ENCODE measurements around the gene TAS1R2. TPM values are rescaled to one million over a fixed set of nuclear protein-coding genes. Genes with fewer than 3 reads are reported as not detected.

Gene TAS1R2
- total and polyA plus RNA-seq, 2 of the 13 experiments (the other 11 are each of a cell fraction or from before 2014, with no cell fraction given) = not detected

DNA sequence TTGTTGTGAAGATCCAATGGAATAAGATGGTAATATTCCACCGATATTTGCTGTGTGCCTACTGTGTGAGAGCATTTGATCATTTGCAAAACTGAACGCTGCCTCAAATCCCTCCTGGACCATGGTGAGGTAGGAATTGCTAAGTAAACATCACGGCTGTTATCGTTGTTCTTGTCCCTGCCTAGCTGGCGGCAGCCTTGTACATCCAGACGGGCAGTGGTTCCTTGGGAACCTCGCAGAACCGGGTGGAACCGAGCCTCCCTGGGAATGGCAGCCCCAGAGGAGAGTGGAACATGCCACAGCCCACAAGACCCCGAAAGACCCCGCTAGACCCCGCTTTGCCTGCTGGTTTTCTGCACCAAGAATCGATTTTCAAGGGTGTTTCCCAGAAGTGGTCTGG is 60.9 kb downstream of the TAS1R2 start:
- FAIRE-seq = no peak
- no peak for ATAC-seq
- in situ Hi-C loops (cut with HindIII; ENCODE audit: extremely low pct_ligation_motif_present, low pct_unique_long_range_greater_than_20kb) (no loop called here), intact Hi-C loops (cut with micrococcal nuclease; ENCODE audit: unreplicated experiment) (no loop called here)
- no peak for DNase-seq (ENCODE audit: low spot score)
- Histone ChIP-seq H3K4me2 (ENCODE audit: low read depth, low read length) (no peak overlapping the region), H3K27me3 (ENCODE audit: control insufficient read depth in 1 of 2, insufficient read depth in 2 of 2, low read length in 2 of 2) (peaks cover 0 to 36% of the 10 kb centered on the region in 2 experiments; a peak in 2 of 5 replicates), H3K27ac (ENCODE audit: extremely low read length, insufficient read depth, low read length) (no peak overlapping the region), H3K9me3 (ENCODE audit: low read length) (no peaks in the 10 kb centered on the region), H3K4me1 (ENCODE audit: insufficient read depth, low read length) (peaks cover 20% of the 10 kb centered on the region), H3K4me3 (replicated peaks in 1 of 3; ENCODE audit: insufficient read depth in 1 of 3, low read depth in 2 of 3, low read length in 3 of 3) (no peak overlapping the region), H4K20me1 (ENCODE audit: insufficient read depth, low read length) (no peaks in the 10 kb centered on the region), H3K79me2 (ENCODE audit: insufficient read depth, low read length) (no peaks in the 10 kb centered on the region), H3K36me3 (replicated peaks in 1 of 2; ENCODE audit: control insufficient read depth in 1 of 2, insufficient read depth in 2 of 2, low read length in 2 of 2) (no peaks in the 10 kb centered on the region), H3K9ac (ENCODE audit: insufficient read depth, low read depth, low read length) (no peak overlapping the region), H2AFZ (ENCODE audit: low read length) (no peak overlapping the region)
- BruUV-seq (replicated peaks) = no TSS peak
- WGBS (ENCODE audit: low lambda C conversion rate) = 9% methylated on average over 13 of the region's 13 CpGs
- no peak for TF ChIP-seq FOXA1 (IDR thresholded peaks at IDR 0.05)
- 0 out of 2 replicates have a peak, but pooled peaks have one; percentile 10 for TF ChIP-seq FOXA1 (CRISPR knock-in tag; IDR thresholded peaks at IDR 0.05)
- TF ChIP-seq, protein P1, sequence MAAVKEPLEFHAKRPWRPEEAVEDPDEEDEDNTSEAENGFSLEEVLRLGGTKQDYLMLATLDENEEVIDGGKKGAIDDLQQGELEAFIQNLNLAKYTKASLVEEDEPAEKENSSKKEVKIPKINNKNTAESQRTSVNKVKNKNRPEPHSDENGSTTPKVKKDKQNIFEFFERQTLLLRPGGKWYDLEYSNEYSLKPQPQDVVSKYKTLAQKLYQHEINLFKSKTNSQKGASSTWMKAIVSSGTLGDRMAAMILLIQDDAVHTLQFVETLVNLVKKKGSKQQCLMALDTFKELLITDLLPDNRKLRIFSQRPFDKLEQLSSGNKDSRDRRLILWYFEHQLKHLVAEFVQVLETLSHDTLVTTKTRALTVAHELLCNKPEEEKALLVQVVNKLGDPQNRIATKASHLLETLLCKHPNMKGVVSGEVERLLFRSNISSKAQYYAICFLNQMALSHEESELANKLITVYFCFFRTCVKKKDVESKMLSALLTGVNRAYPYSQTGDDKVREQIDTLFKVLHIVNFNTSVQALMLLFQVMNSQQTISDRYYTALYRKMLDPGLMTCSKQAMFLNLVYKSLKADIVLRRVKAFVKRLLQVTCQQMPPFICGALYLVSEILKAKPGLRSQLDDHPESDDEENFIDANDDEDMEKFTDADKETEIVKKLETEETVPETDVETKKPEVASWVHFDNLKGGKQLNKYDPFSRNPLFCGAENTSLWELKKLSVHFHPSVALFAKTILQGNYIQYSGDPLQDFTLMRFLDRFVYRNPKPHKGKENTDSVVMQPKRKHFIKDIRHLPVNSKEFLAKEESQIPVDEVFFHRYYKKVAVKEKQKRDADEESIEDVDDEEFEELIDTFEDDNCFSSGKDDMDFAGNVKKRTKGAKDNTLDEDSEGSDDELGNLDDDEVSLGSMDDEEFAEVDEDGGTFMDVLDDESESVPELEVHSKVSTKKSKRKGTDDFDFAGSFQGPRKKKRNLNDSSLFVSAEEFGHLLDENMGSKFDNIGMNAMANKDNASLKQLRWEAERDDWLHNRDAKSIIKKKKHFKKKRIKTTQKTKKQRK (IDR thresholded peaks at IDR 0.05; ENCODE audit: low read length) = no peak
- POLR2A ChIA-PET = no interaction called here
- CTCF ChIA-PET (ENCODE audit: low intra/inter-chr PET ratio, low total read pairs) = no interaction called here

DNA sequence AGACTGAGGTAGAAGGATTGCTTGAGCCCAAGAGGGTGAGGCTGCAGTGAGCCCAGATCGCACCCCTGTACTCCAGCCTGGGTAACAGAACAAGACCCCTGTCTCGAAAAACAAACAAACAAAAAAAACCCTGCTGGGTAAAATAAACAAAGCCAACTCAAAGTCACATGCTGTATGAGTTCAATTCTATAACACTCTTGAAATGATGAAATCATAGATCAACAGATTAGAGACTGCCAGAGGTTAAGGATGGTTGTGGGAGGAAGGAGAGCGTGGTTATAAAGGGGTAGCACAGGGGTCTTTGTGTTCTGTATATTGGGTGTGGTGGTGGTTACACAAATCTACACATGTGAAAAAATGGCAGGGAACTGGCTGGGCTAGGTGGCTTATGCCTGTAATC is 62.5 kb downstream of the TAS1R2 start:
- Histone ChIP-seq H3K9ac (ENCODE audit: insufficient read depth, low read depth, low read length) (no peak overlapping the region), H3K4me2 (ENCODE audit: low read depth, low read length) (no peak overlapping the region), H3K9me3 (ENCODE audit: low read length) (no peaks in the 10 kb centered on the region), H3K27me3 (ENCODE audit: control insufficient read depth in 1 of 2, insufficient read depth in 2 of 2, low read length in 2 of 2) (peaks cover 2 to 41% of the 10 kb centered on the region in 2 experiments; a peak in 3 of 5 replicates), H3K36me3 (replicated peaks in 1 of 2; ENCODE audit: control insufficient read depth in 1 of 2, insufficient read depth in 2 of 2, low read length in 2 of 2) (no peaks in the 10 kb centered on the region), H4K20me1 (ENCODE audit: insufficient read depth, low read length) (no peaks in the 10 kb centered on the region; the same call in 1 of the 2 replicates), H3K27ac (ENCODE audit: extremely low read length, insufficient read depth, low read length) (no peak overlapping the region), H3K79me2 (ENCODE audit: insufficient read depth, low read length) (no peaks in the 10 kb centered on the region), H2AFZ (ENCODE audit: low read length) (no peak overlapping the region), H3K4me1 (ENCODE audit: insufficient read depth, low read length) (peaks cover 20% of the 10 kb centered on the region), H3K4me3 (replicated peaks in 1 of 3; ENCODE audit: insufficient read depth in 1 of 3, low read depth in 2 of 3, low read length in 3 of 3) (no peak overlapping the region)
- BruUV-seq (replicated peaks) = no TSS peak
- ATAC-seq = no peak
- 3% methylated on average over 3 of the region's 3 CpGs for WGBS (ENCODE audit: low lambda C conversion rate)
- in situ Hi-C loops (cut with HindIII; ENCODE audit: extremely low pct_ligation_motif_present, low pct_unique_long_range_greater_than_20kb) = no loop called here
- ChIA-PET POLR2A (no interaction called here), CTCF (ENCODE audit: low intra/inter-chr PET ratio, low total read pairs) (no interaction called here)
- intact Hi-C loops (cut with micrococcal nuclease; ENCODE audit: unreplicated experiment) = no loop called here
- DNase-seq (ENCODE audit: low spot score) = no peak
- no peak for FAIRE-seq
- TF ChIP-seq YEATS2 (CRISPR knock-in tag; IDR thresholded peaks at IDR 0.05; ENCODE audit: borderline replicate concordance) = no peak
- no peak for TF ChIP-seq SIN3A (IDR thresholded peaks at IDR 0.05; ENCODE audit: borderline replicate concordance, low read depth, low read length)
- no peak for TF ChIP-seq ZNF354B (CRISPR knock-in tag; IDR thresholded peaks at IDR 0.05)
- no peak for TF ChIP-seq CENPX (CRISPR knock-in tag; IDR thresholded peaks at IDR 0.05)
- TF ChIP-seq, protein P2, sequence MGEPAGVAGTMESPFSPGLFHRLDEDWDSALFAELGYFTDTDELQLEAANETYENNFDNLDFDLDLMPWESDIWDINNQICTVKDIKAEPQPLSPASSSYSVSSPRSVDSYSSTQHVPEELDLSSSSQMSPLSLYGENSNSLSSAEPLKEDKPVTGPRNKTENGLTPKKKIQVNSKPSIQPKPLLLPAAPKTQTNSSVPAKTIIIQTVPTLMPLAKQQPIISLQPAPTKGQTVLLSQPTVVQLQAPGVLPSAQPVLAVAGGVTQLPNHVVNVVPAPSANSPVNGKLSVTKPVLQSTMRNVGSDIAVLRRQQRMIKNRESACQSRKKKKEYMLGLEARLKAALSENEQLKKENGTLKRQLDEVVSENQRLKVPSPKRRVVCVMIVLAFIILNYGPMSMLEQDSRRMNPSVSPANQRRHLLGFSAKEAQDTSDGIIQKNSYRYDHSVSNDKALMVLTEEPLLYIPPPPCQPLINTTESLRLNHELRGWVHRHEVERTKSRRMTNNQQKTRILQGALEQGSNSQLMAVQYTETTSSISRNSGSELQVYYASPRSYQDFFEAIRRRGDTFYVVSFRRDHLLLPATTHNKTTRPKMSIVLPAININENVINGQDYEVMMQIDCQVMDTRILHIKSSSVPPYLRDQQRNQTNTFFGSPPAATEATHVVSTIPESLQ (CRISPR knock-in tag; conservative IDR thresholded peaks at IDR 0.05) = no peak
- TF ChIP-seq FOXA1 (IDR thresholded peaks at IDR 0.05) = no peak
- no peak for TF ChIP-seq FOXA1 (CRISPR knock-in tag; IDR thresholded peaks at IDR 0.05)

Data from HepG2 (cell line).